ENCODE results near the gene PHYKPL. TPM values are rescaled to one million over a fixed set of nuclear protein-coding genes. Genes with fewer than 3 reads are reported as not detected.
A peak's percentile ranks its signal among the peaks of the same experiment; 100 is the strongest.

The PHYKPL gene
- total and polyA plus RNA-seq, 2 of the 4 experiments (the other 2 are of a cell fraction), result 10.0 to 24.5 TPM

- no peak overlapping the region for H3K14ac ChIP-seq (replicated peaks; ENCODE audit: low read depth, low read length)
- H2BK5ac ChIP-seq (ENCODE audit: low read depth, low read length, poor library complexity, severe bottlenecking), result no peak overlapping the region
- dilution Hi-C loops (cut with HindIII; ENCODE audit: low sequenced_read_pairs, unreplicated experiment) (no loop called here), intact Hi-C loops (cut with micrococcal nuclease) (no loop called here), in situ Hi-C loops (cut with MboI; ENCODE audit: low sequenced_read_pairs) (no loop called here)
- H3K27me3 ChIP-seq (ENCODE audit: control insufficient read depth, insufficient read depth, low read length), result peaks cover 23% of the 10 kb centered on the region; the same call in 1 of the 2 replicates
- H2BK20ac ChIP-seq (ENCODE audit: low read depth, low read length), result no peak overlapping the region
- 61% methylated on average over 3 of the region's 8 CpGs; no CpG with 5 or more reads in 1 of the 2 experiments for WGBS, 2 experiments (ENCODE audit: extremely low coverage in 2 of 2, insufficient read length in 1 of 2)
- no peak overlapping the region for H4K91ac ChIP-seq (ENCODE audit: insufficient read depth, low read depth, low read length)
- no peak overlapping the region for H3K27ac ChIP-seq (ENCODE audit: insufficient read depth, low read length)
- TF ChIP-seq RCOR1 (IDR thresholded peaks at IDR 0.05; ENCODE audit: insufficient replicate concordance, low read length) (no peak), CTCF (conservative IDR thresholded peaks at IDR 0.05; ENCODE audit: low read depth, low read length) (peak; percentile 20; the same call in 1 of the 2 replicates)
- H2AK9ac ChIP-seq (replicated peaks; ENCODE audit: low read depth, low read length, poor library complexity), result no peak overlapping the region
- no peak overlapping the region for H3K4me3 ChIP-seq (ENCODE audit: insufficient read depth, low read depth, low read length)
- H3K18ac ChIP-seq (ENCODE audit: low read depth, low read length), result no peak overlapping the region
- H4K8ac ChIP-seq (ENCODE audit: low read depth in 2 of 2, low read length in 2 of 2), result no peak overlapping the region
- 0 out of 2 replicates have a peak, but pooled peaks cover 2% of the 10 kb centered on the region for H3K9me1 ChIP-seq (ENCODE audit: insufficient read depth, low read length)
- H2AK5ac ChIP-seq (ENCODE audit: low read depth, low read length), result no peak overlapping the region
- no peak overlapping the region for H3K9ac ChIP-seq (ENCODE audit: low read depth, low read length)
- peaks cover 5% of the 10 kb centered on the region; the same call in 1 of the 2 replicates for H3K9me3 ChIP-seq (ENCODE audit: control insufficient read depth, insufficient read depth, low read length)
- no peak overlapping the region for H4K5ac ChIP-seq (ENCODE audit: low read depth, low read length)
- no peak overlapping the region for H3K23ac ChIP-seq (ENCODE audit: low read depth, low read length)
- H3K36me3 ChIP-seq (ENCODE audit: control insufficient read depth, insufficient read depth, low read length), result no peaks in the 10 kb centered on the region
- no peak overlapping the region for H3K56ac ChIP-seq (ENCODE audit: extremely low read depth, insufficient read depth, low read length)
- DNase-seq, result no peak
- no peak overlapping the region for H2BK120ac ChIP-seq (ENCODE audit: low read depth, low read length)
- no peak overlapping the region for H2BK15ac ChIP-seq (ENCODE audit: low read depth, low read length)
- peaks cover 0 to 2% of the 10 kb centered on the region in 2 experiments; a peak in 1 of 4 replicates for H3K79me1 ChIP-seq (ENCODE audit: low read depth in 1 of 2, low read length in 2 of 2)
- no peak for ATAC-seq (ENCODE audit: low read depth)
- no TSS peak for BruUV-seq (replicated peaks)
- no peak overlapping the region for H2AFZ ChIP-seq (replicated peaks; ENCODE audit: low read length, poor library complexity)
- H3K4ac ChIP-seq (ENCODE audit: low read depth, low read length), result no peak overlapping the region
- ChIA-PET CTCF (interaction anchor here (0.6 to 1.2 kb wide), 3 partner anchors 9 to 104 kb away, joined by 3 read pairs; no protein-coding TSS in a partner anchor), POLR2A (ENCODE audit: unreplicated experiment) (no interaction called here)
- H4K20me1 ChIP-seq (ENCODE audit: insufficient read depth, low read length), result no peaks in the 10 kb centered on the region
- H3K4me2 ChIP-seq (ENCODE audit: low read depth, low read length), result no peak overlapping the region
- peaks cover 3% of the 10 kb centered on the region for H3K4me1 ChIP-seq (ENCODE audit: control insufficient read depth, insufficient read depth, low read length)
Measured at GRCh38 chr5:178196986-178197385, 35.6 kb downstream of the PHYKPL start.

All from IMR-90 (cell line).